Nephron (organoid): ENCODE results near the gene HEPHL1.

Experiments
- H3K27ac Mint-ChIP-seq, 3 experiments: 2 replicates each; pipeline ENCODE4 v1.8.0; 2020; ENCODE audit warnings: mixed read lengths in 3 of 3, mild to moderate bottlenecking in 2 of 3, moderate library complexity in 1 of 3
- H3K27me3 Mint-ChIP-seq: 2 replicates; pipeline ENCODE4 v1.8.0; 2021; ENCODE audit warnings: low read depth, mild to moderate bottlenecking, moderate library complexity, mixed read lengths
- H3K36me3 Mint-ChIP-seq: 2 replicates; pipeline ENCODE4 v1.8.0; 2020; ENCODE audit warnings: low read depth, mixed read lengths
- H3K4me1 Mint-ChIP-seq: 2 replicates; pipeline ENCODE4 v1.8.0; 2020; ENCODE audit warnings: mixed read lengths
- H3K4me3 Mint-ChIP-seq, 3 experiments: 2 replicates each; pipeline ENCODE4 v1.8.0; 2020; ENCODE audit warnings: mild to moderate bottlenecking in 3 of 3, mixed read lengths in 3 of 3, moderate library complexity in 2 of 3
- H3K9me3 Mint-ChIP-seq: 2 replicates; pipeline ENCODE4 v1.8.0; 2020; ENCODE audit warnings: mixed read lengths
- CTCF ChIP-seq, 3 experiments: fragments of 200-600 bp; sonication (generic); IDR thresholded peaks; one replicate each; pipeline ENCODE4 v1.5.0; 2021; ENCODE audit warnings: antibody characterized with exemption in 3 of 3; ENCODE audit not compliant: unreplicated experiment in 3 of 3

Gene HEPHL1

GRCh38 chr11:94133752-94134151 is 112.6 kb downstream of the HEPHL1 start:
- Mint-ChIP-seq H3K4me1 (peaks cover 30% of the 10 kb centered on the region), H3K4me3 (peak overlapping the region in 1 of 3 experiments; percentile 8), H3K27me3 (no peaks in the 10 kb centered on the region), H3K36me3 (peaks cover 10% of the 10 kb centered on the region), H3K9me3 (no peaks in the 10 kb centered on the region), H3K27ac (peak overlapping the region in 1 of 3 experiments; percentile 36)
- TF ChIP-seq CTCF (IDR thresholded peaks at IDR 0.05; ENCODE audit: unreplicated experiment in 3 of 3), result no peak

GRCh38 chr11:94134651-94135512 is 113.7 kb downstream of the HEPHL1 start:
- Mint-ChIP-seq H3K27me3 (no peaks in the 10 kb centered on the region), H3K27ac (peak overlapping the region in 2 of 3 experiments; percentile 5 to 76), H3K4me1 (peaks cover 34% of the 10 kb centered on the region), H3K9me3 (no peaks in the 10 kb centered on the region), H3K4me3 (peak overlapping the region in 1 of 3 experiments; percentile 7), H3K36me3 (peaks cover 10% of the 10 kb centered on the region)
- no peak for TF ChIP-seq CTCF (IDR thresholded peaks at IDR 0.05; ENCODE audit: unreplicated experiment in 3 of 3)

- Mint-ChIP-seq H3K4me1 (peaks cover 49% of the 10 kb centered on the region), H3K27ac (no peak overlapping the region), H3K9me3 (no peaks in the 10 kb centered on the region), H3K36me3 (peaks cover 10% of the 10 kb centered on the region), H3K4me3 (no peak overlapping the region), H3K27me3 (no peaks in the 10 kb centered on the region)
- TF ChIP-seq CTCF (IDR thresholded peaks at IDR 0.05; ENCODE audit: unreplicated experiment in 3 of 3), result no peak
These were observed 118.3 kb downstream of the HEPHL1 start for GRCh38 chr11:94139416-94139815.

GRCh38 chr11:94140154-94140655 is 119.1 kb downstream of the HEPHL1 start:
- Mint-ChIP-seq H3K9me3 (no peaks in the 10 kb centered on the region), H3K27me3 (no peaks in the 10 kb centered on the region), H3K4me1 (peaks cover 48% of the 10 kb centered on the region), H3K4me3 (no peak overlapping the region), H3K27ac (no peak overlapping the region), H3K36me3 (peaks cover 10% of the 10 kb centered on the region)
- TF ChIP-seq CTCF (IDR thresholded peaks at IDR 0.05; ENCODE audit: unreplicated experiment in 3 of 3), result no peak

GRCh38 chr11:94141511-94142307 is 120.6 kb downstream of the HEPHL1 start:
- Mint-ChIP-seq H3K4me1 (peaks cover 50% of the 10 kb centered on the region), H3K27ac (peak overlapping the region in 2 of 3 experiments; percentile 20 to 31), H3K9me3 (no peaks in the 10 kb centered on the region), H3K27me3 (no peaks in the 10 kb centered on the region), H3K36me3 (peaks cover 9% of the 10 kb centered on the region), H3K4me3 (no peak overlapping the region)
- TF ChIP-seq CTCF (IDR thresholded peaks at IDR 0.05; ENCODE audit: unreplicated experiment in 3 of 3), result no peak
